Left renal pelvis (tissue), 4 donors: ENCODE results near the gene BLOC1S4. TPM values are rescaled to one million over a fixed set of nuclear protein-coding genes. Genes with fewer than 3 reads are reported as not detected.

ENCODE experiments used
- DNase-seq, 4 donors: peaks; one replicate each; pipeline ENCODE4 v3.0.0-alpha.2; 2013; ENCODE audit warnings: low read depth in 4 of 4, low spot score in 3 of 4
- polyA plus RNA-seq, 4 donors: library from polyadenylated mRNA; unstranded; fragments of 120-200 nt; gene quantifications; one replicate each; pipeline ENCODE4 v1.2.1, GENCODE V29; 2013; ENCODE audit not compliant: insufficient read length in 4 of 4

Gene BLOC1S4
- polyA plus RNA-seq, 4 donors: 10.9 to 14.3 (median 13.1) TPM

DNA sequence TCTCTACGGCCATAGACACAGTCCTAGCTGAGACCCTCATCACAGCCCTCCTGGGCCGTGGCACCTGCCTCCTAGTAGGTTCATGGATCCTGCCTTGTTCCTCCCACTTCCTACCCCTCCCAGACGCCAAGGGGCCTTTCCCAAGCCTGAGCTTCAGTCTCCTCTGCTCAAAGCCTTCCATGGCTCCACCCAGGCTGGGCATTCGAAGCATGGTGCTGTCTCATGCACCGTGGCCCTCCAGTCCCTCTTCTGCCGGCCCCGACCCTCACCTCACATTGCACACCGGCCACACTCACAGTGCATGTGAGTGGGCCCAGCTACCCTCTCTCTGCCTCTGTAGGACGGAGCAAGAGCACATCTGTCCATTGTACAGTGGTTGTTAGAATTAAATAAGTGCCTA lies 44.9 kb downstream of the BLOC1S4 start:
- no peak for DNase-seq

DNA sequence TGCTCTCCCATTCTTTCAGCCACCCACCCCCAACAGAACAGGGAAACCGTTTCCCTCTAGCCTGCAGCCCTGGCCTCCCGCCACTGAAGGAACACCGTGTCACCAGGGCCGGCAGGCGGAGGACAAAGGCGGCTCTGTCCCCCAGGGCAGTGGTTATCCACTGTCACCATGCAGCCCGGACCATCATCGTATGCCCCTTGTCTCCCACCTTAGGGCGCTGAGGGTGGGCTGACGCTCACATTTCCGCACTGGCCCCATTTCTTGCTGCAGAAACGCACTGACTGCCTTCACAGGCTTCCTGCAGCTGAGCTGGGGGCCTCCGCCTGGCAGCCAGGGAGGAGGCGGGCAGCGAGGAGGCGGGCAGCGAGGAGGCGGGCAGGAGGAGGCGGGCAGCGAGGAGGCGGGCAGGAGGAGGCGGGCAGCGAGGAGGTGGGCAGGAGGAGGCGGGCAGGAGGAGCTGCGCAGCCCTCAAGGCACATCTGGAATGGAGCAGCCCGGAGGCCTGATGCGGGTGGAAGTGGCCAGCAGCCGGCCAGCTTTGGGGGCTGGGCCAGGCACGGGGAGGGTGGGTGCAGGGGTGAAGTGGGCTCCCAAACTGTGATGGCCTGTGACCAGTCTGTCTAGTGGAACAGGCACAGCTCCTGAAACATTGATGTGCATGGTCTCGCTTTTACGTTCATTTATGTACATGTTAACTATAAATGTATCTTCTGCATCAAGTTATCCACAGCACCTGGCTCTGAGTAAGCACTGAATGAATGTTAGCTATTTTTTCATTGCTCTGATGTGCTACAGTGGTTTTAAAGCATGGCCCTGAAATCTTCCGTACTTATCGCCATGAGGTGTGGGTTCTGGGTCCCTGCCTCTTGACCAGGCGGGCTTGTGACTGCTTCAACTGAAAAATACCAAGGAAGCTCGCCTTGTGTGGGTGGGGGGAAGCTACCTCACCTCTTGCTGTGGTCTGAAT lies 46.0 kb downstream of the BLOC1S4 start:
- no peak for DNase-seq

DNA sequence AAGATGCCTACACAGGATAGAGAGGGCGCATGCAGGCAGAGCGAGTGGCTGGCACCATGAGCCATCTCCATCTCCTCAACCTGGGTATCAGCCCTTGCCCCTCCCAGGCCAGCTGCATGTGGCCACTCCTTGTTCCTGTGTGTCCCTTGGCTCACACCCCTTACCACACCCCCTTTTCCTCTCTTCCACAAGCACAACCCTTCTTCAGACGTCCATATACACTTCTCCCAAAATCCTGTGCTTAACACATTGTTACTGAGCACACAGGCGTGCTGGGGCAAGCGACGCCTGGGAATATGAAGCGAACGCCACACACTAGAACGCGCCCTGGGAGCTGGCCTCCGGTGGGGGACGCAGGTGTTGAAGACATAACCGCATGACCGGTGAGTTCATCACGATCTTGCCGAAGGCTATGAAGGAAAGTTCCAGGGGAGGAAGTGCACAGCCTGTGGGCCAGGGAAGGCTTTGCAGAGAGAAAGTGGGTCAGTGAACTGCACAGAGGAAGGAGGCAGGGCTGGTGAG lies 47.4 kb downstream of the BLOC1S4 start:
- no peak for DNase-seq

DNA sequence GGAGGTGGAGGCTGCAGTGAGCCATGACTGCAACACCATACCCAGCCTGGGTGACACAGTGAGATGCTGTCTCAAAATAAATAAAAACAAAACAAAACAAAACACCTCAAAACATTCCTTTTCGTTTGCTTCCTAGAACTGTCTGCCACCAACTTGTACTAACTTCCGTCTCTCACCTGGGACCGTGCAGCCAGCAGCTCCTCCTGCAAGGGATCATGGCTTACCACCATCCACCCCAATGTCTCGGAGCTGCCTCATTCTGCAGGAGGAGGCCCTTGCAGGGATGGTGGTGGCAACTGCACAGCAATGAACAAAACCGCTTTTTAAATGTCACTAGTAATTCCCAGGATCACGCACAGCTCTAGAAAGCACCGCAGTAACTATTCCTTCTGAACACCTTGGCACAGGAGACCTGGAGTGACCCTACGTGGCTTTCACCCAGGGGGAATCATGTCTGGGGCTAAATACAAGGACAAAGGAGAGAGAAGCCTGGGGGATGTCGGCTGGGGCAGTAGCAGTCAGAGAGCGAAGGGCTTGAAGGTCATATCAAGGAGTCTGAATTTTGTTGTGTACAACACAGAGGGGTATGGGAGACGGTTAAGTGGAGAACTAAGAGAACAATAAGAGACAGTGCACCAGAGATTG lies 49.1 kb downstream of the BLOC1S4 start:
- DNase-seq: no peak

DNA sequence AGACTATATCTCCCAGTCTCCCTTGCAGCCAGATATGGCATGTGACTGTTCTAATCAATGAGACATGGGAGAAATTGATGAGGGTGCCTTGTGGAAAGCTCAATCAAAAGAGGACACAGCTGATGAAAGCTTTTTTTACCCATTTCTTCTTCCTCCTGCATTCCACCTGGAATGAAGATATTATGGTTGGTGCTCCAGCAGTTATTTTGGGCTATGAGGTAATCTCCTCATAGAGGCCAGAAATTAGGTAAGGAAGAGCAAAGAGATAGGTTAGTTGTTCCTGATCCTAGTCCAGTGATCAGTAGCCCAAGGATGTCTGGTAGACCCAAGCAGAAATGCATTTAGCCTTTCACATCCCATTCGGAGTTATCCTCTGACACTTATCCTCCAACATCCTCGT lies 49.7 kb downstream of the BLOC1S4 start:
- no peak for DNase-seq

Other genes with a start within 250 kb of the BLOC1S4 start
- gene PPP2R2C, start 243.6 kb upstream of the BLOC1S4 start, polyA plus RNA-seq: 1 to 10 TPM in 1 of 4 donors, under 1 TPM in 3; 0.40 to 1.6 (median 0.69) TPM
- gene MAN2B2, start 141.0 kb upstream of the BLOC1S4 start, polyA plus RNA-seq: 10 to 100 TPM; 17.3 to 19.2 (median 18.7) TPM
- 100 to 1,000 TPM; 404 to 468 (median 428) TPM for gene MRFAP1, start 75.5 kb upstream of the BLOC1S4 start, polyA plus RNA-seq
- gene S100P, start 22.3 kb upstream of the BLOC1S4 start, polyA plus RNA-seq: 10 to 100 TPM in 2 of 4 donors, 1 to 10 TPM in 2; 1.6 to 38.9 (median 13.2) TPM
- gene MRFAP1L1, start 6.3 kb upstream of the BLOC1S4 start, polyA plus RNA-seq: 100 to 1,000 TPM; 115 to 151 (median 123) TPM
- 10 to 100 TPM; 33.5 to 45.9 (median 41.5) TPM for gene KIAA0232, start 66.6 kb downstream of the BLOC1S4 start, polyA plus RNA-seq
- gene TBC1D14, start 193.7 kb downstream of the BLOC1S4 start, polyA plus RNA-seq: 10 to 100 TPM; 49.2 to 61.1 (median 57.3) TPM